ENCODE results near the gene TOX2.

Gene TOX2

DNA sequence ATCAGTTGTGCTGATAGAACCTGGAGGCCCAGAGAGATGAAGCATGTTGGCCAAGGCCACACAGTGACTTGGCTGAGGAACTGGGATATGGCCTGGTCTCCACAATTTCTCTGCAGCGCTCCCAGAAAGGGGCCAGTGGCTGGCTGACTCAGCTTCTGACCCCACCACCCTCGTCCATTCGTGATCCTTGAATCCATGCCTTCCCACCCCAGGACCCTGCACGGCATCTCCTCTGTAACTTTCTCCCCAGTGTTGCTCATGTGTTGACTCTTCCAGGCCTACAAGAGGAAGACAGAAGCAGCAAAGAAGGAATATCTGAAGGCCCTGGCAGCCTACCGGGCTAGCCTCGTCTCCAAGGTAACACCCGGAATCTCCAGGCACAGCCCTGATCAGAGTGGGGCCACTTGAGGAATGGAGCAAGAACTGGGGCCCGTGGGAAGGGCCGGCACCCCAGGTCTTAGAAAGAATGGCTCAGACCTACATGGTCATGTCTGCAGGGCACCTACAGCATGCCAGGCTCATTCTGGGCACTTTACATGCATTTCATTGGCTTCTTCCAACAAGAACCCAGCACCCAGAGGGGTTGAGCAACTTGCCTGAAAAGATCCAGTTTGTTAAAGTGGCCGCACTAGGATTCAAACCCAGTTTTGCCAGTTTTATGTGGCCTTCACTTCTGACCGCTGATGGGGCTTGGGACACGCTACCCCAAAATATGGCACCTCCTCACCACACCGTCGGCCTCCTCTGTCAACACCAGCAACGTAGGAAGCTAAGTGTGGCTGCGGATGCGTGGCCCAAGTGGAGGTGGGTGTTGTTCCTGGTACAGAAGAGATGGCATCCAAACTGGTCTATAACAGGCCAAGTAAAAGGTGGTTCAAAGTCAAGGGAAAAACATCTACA, 150.1 kb downstream of the TOX2 start:
- no peak for DNase-seq (ENCODE audit: low spot score)

DNA sequence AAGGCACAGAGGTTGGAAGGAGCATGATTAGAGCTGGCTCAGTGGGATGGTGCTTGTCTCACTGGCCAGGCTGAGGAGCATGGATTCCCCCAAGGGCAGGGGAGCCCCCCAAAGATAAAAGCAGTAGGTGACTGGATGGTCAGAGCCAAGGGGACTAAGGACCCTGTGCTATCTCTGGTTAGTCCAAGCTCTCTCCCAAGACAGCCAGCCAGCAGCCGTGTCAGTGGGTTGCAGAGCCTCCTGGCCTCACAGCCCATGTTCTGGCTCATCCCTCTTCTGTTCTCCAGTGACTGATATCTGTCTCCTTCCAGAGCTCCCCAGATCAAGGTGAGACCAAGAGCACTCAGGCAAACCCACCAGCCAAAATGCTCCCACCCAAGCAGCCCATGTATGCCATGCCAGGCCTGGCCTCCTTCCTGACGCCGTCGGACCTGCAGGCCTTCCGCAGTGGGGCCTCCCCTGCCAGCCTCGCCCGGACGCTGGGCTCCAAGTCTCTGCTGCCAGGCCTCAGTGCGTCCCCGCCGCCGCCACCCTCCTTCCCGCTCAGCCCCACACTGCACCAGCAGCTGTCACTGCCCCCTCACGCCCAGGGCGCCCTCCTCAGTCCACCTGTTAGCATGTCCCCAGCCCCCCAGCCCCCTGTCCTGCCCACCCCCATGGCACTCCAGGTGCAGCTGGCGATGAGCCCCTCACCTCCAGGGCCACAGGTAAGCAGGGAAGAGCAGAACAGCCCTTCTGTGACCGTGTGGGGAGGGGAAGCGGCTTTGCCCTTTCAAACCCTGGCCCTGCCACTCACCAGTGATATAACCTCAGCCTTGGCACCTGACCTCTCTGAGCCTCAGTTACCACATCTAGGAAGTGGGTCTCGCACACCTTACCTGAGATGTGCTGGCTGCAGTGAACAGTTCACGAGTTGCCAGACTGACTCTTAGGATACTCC, 151.0 kb downstream of the TOX2 start:
- DNase-seq (ENCODE audit: low spot score) = no peak

DNA sequence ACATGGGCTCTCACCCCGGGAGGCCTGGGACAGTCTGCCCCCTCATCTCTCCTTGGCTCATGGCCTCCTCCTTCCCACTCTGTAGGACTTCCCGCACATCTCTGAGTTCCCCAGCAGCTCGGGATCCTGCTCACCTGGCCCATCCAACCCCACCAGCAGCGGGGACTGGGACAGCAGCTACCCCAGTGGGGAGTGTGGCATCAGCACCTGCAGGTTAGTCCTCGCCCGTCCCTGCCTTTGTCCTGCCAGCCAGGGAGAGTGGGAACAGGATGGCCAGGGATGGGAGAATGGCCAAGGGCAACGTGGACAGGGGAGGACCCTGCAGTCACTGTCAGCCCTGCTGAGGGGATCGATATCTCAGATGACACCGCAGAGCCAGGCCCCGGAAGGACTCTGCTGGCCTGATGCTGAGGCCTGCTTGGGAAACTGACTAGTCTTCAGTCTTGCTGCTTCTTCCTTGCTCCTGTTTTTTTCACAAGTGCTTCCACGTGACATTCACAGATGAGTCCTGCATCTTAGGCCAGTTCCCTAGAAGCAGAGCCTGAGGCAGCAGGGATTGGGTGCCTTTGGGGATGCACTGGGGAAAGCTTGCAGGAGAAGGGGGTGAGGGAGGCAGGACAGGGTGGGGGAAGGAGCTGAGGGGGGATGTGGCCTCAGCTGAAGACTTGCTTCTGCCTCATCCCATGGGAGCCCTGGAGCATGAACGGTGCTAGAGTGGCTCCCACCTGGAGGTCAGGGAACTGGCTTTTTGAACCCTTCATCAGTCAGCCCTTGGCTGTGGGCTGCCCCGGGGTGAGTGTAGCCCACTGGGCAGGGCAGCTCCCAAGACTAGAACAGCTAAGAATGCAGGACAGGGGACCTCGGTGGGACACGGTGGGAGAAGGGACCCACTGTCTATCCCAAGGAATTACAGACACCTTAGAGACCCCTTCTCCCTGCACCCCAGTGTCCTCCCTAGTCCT, 152.3 kb downstream of the TOX2 start:
- DNase-seq (ENCODE audit: low spot score) = no peak

DNA sequence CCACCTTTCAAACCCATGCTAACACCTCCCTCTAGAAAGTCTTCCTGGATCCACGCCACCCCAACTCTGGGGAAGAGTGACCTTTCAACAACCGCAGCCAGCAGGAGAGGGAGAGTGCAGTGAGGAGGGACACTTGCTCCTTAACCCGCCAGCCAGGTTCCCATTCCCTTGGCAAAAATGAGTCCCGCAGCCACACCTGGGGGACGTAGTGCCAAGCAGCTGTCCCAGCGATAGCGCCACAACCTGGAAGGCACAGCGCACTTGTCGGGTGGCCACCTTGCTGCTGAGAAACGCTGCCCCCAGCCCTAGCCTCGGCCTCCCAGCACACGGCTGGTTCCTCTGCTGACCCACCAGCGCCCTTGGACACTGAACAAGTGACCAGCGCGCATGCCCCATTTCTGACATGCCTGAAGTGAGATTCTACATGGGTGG, 153.0 kb downstream of the TOX2 start:
- no peak for DNase-seq (ENCODE audit: low spot score)

DNA sequence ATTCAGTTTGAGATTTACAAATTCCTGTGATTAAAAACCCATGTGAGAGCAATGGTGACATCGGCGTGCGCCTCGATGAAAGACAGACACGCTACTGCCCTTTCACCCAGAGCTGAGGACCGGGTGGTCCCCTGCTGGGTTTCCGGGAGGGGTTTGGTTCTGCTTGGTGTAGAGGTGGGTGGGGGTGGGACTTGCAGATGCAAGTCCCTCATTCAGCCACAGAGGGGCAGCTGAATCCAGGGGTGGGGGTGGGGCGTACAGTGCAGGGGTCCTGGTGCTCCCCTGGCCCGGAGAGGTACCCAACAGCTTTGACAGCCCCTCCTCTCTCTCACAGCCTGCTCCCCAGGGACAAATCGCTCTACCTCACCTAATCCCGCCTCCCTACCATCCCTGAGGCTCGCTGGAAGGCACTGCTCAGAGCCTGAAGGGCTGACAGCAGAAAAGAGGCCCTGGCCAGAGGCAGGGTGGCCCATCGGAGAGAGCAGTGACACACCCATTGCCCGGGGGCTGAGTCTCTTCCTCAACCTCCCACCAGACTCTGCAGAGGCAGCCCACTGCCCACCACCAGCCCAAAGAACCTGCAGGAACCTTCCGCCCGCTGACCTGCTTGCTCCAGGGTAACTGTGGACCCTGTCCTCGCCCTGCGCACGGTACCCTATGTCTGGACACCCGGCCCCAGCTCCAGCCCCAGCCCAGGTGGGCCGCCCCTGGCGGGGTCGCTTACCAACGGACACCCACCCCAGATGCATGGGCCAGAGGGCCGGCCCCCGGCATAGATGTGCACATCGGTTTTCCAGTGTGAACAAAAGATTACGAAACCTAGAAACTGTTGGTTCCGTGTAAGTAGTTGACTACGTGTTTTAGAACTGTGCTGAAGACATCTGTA, 153.9 kb downstream of the TOX2 start:
- no peak for DNase-seq (ENCODE audit: low spot score)

DNA sequence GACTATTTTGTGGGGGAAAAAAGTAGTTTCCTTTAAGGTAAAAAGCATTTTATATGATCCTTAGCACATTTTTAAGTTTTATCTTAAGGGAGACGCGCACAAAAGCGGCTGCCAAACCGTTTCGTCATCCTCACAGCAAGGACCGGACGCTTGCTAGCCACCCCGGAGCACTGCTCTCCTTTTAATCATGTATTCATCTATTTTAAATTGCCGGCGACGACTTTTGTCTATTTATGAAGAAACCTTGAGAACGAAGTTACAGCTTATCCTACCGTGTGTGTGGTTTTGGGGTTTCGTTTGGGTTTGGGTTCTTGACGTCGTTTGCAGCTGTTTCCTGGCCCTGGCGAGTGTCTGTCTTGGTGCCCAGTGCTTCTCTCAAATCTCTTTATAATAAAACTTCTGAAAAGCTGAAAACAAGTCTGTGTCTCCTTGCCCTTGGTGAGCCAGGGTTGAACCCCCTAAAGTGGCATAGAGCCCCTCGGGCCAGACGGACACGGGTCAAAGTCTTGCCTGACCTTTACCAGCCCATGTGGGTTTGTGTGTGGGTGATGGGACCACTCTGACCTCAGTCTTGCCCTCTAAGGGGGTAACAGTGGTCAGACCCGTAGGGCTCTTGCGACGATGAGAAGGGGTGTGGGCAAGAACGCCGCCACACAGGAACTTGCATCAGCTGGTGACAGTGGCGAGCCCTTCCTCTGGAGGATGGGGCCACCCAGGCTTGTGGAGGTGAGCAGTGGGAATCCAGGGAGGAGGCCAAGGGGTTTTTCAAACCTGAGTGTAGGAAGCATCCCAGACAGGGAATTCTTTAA, 154.8 kb downstream of the TOX2 start:
- DNase-seq (ENCODE audit: low spot score) = peak; percentile 74

DNA sequence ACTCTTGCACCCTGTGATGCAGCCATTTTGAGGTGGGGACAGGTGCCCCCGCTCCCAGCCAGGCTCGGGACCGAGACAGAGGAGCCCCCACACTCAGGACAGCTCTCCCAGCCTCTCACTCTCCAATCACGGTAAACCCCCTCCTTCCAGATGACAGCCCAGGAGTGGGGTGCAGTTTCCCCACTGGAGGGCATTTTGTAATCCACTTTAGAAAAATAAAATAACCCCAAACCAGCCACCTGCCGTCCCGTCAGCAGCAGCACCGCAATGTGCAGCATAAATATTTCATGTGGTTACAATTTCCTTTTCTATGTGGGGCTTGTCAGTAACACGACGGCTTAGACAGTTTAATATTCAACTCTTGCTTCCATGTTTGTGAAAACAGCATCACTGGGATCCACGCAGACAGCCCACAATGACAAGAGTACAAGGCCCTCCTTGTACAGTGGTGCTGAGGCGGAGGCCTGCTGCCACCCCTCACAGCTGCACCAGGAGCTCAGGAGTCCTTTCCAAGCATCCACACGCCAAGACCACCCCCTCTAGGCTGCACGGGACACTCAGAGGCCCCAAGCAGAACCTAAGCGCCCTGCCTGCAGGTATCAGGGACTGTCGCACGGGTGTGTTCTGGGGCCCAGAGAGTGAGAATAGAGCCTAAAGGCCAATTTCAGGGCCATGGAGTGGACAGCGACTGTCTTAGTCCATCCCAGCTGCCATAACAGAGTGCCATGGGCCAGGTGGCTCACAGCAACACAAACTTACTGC, 155.7 kb downstream of the TOX2 start:
- DNase-seq (ENCODE audit: low spot score) = peak; percentile 71

DNA sequence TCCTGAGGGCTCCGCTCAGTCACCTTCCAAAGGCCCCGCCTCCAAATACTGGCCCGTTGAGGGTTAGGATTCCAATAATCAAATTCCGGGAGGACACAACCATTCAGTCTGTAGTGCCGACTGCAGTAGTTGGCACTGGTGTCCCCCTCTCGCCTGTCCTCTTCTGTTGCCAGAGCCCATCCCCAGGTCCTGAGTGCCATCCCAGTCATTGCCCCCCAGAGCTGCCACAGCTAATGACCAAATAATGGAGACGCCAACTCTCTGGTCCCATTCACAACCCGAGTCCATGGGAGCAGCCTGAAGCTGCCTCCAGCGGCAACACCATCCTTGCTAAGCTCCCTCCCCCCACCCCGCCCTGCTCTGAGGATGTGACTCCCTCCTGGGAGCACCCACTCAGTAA, 156.4 kb downstream of the TOX2 start:
- DNase-seq (ENCODE audit: low spot score) = no peak

DNA sequence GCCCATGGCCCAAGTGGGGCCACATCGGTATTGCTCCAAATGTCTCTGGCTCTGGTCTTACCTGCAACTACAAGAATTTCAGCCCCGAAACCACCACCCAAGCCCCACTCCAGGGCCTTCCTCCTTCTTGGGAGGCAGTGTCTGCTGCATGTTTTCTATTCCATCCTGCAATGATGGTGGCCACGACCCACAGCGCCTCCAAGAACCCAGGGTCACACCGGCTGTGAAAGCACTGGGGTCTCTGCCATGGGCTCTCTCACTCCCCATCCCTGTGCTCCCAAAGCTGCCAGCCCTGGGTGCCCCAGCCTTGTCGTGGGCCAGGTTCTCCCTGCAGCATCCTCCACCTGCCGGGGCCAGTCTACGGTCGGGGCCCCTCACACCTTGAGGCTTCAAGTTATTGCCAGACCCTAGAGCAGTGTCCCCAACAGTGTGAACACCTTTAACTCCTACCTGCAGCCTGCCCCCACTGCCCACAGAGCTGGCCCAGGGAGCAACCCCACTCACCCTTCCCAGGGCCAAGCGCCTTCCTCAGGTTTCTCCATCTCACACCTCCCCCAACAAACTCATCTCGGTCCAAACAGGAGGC, 157.0 kb downstream of the TOX2 start:
- DNase-seq (ENCODE audit: low spot score) = no peak

DNA sequence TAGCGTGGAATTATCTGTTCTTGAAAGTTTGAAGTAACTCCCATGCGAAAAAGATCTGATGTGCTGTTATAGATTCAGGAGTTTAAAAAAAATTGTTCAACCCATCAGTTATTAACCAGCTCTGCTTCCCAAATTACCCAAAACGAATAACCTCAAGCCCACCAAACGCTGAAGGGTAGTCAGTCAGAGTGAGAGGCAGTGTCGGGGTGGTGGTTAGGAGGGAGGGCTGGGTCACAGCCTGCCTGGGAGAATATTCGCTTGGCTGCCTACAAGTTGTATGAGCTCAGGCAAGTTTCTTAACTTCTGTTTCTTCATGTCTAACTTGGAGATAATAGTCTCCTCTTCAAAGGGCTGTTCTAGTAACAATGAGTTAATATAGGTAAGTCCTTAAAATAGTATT, 157.7 kb downstream of the TOX2 start:
- no peak for DNase-seq (ENCODE audit: low spot score)

DNA sequence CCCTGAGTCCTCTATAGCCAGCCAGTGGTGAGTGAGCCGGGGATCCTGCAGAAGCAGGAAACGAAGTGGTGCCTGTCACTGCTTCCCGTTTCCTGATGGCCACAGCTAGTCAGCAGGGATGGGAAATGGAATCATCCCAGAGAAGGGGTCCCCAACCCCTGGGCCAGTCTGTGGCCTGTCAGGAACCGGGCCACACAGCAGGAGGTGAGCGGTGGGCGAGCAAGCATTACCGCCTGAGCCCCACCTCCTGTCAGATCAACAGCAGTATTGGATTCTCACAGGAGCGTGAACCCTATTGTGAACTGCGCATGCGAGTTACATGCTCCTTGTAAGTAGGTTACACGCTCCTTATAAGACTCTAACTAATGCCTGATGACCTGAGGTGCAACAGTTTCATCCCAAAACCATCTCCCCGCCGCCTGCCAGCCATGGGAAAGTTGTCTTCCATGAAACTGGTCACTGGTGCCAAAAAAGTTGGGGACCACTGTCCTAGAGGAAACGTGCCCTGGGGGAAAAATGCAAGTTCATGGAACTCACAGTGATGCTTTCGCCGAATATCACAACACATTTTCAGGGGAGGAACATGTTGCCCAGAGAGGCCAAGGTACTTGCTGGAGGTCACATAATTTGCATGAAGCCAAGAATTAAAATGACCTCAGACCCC, 158.5 kb downstream of the TOX2 start:
- no peak for DNase-seq (ENCODE audit: low spot score)

DNA sequence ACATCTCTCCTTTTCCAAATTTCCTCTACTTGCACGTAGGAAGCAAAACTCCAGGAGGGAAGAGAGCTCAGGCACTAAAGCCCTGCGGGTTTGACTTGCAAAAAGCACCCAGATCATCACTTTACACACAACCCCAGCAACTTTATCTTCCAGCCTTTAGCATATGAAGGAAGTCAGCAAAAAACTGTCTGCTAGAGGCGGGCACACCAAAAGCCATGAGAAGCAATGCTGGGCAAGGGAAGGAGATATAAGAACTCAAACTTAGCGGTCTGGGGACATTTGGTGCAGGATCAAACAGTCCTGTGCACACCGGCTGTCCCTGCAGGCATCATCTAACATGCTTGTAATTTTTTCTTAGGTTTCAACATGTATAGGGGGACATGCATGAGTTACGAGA, 159.0 kb downstream of the TOX2 start:
- DNase-seq (ENCODE audit: low spot score) = no peak

DNA sequence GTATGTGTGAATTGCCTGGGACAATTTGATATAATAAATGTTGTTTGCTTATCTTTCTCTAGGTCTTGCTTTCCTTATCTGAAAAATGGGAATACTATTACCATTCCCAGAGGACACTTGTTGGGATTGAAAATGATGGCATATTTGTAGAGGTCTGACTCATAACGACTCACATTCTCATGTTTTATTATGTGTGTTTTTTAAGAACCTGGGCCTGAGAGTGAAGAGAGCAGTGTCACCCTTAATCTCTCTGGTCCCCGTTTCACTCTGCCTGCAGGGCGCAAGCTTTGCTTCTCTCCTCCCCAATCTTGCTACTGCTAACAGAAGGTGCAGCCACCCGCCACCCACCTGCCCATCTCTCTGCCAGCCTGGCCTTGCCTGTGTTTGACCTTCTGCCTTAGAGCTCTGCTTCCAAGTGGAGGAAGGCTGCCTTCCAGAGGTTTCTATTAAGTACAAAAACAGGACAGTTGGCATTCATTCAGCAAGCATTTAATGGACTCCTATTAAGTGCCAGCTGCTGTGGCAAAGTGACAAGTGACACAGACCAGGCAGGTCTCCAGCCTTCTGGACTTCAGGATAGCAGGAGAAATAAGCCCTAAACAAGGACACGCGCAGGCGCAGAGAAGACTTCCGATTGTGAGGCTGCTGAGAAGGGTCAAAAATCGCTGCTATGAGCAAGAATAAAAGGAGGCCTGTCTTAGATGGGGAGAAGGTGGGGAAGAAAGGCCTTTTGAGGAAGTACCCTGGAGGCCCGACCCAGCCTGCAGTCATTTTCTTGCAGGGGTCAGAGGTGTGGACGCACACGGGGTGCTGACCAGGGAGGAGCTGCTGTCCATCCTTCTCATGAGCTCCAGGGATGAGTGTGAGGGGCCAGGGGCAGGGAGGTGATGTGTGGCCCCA, 159.8 kb downstream of the TOX2 start:
- no peak for DNase-seq (ENCODE audit: low spot score)

DNA sequence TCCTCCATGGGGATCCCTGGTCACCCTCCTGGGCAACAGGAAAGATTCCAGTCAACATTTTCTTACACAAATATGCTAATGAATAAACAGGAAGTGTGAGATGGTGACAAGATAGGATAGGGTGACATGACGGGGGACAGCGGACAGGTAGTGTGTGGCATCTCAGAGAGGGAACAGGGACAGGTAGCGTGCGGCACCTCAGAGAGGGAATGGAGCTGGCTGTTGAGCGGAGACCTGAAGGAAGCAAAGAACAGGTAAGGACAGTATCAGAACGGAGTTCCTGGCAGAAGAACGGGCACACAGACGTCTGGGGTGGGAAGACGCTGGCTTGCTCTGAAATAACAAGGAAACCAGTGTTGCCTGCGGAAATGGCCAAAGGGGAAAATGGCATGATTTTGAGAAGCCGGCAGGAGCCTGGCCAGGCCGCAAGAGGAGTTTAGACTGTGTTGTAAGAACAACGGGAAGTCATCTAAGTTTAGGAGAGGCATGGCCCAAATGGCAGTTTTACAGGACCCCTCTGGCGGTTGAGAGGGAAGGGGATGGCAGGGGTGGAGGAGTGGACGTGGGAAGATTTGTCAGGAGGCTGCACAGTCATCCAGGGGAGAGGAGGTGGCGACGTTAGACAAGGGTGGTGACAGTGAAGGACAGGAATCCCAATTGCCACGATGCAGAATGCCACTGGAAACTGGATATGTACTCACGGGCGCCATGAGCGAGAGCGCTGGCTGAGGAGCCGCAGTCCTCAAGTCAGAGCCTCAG, 160.7 kb downstream of the TOX2 start:
- DNase-seq (ENCODE audit: low spot score) = no peak

DNA sequence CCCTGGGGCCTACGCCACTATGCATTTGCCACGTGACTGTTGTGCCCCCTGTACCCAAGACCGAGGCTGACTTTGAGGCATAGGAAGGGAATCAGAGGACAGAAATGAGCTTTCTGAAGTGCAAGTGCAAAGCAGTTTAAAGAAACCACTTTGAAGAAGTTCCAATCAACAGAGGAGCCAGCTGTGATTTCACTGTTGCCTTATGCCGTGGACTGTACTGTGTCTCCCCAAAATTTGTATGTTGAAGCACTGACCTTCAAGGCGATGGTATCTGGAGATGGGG, 161.2 kb downstream of the TOX2 start:
- no peak for DNase-seq (ENCODE audit: low spot score)

DNA sequence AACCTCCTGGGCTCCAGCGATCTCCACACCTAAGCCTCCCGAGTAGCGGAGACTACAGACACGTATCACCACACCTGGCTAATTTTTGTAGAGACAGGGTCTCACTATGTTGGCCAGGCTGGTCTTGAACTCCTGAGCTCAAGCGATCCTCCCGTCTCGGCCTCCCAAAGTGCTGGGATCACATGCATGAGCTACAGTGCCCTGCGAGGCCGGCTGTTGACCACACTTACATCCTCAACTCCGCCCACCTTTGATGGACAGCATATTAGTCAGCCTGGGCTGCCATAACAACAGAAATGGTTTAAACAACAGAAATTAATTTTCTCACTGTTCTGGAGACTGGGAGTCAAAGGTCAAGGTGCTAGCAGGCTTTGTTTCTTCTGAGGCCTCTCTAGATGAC, 164.6 kb downstream of the TOX2 start:
- no peak for DNase-seq (ENCODE audit: low spot score)

DNA sequence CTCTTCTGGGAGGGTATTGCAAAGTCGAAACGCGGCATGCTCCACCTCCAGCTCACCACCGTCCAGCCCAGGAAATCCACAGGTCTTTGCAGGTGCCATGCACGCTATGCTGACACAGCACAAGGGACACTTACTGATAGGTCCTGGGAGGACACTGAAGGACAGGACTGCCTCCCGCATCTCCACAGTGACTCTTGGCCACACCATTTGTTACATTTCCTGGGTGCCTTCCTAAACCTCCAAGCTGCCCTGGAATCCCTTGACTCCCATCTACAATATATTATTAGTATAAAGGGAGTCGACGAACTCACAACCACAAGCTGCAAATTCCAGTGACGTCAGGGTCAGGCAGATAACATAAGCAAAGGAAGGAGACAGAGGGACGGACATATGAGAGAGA, 165.4 kb downstream of the TOX2 start:
- DNase-seq (ENCODE audit: low spot score) = no peak
